ENCODE data around the gene MINPP1.
"Not testable (repeated sequence)": the region's sequence is repeated elsewhere in the genome, so short reads cannot be mapped to it uniquely, and the experiment has no call there.

The MINPP1 gene

DNA sequence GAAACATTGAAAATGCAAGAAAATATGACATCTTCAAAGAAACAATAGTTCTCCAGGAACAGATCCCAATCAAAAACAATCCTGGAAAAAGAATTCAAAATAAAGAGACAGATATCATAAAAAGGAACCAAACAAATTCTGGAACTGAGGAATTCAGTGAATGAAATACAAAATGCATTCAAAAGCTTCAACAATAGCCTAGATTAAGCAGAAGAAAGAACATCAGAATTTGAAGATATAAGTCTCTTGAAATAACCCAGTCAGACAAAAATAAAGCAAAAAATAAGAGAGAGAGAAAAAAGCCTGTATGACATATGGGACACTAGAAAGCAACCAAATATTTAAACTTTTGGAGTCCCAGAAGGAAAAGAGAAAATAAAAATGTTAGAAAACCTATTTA lies 60.3 kb downstream of the MINPP1 start:
- no peak for DNase-seq (ENCODE audit: low spot score)

DNA sequence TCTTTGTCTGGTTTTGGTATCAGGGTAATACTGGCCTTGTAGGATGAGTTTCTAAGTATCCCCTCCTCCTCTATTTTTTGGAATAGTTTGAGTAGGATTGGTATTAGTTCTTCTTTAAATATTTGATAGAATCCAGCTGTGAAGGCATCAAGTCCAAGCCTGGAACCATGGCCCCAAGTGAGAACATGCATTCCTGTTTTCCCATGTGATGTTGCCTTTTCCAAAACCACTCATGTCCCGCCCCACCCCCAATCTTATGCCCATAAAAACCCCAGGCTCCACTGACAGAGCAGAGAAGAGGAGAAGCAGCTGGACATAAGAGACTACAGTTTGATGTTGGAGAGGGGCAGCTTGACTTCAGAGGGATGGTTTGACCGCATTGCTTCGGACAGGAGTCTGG lies 71.2 kb downstream of the MINPP1 start:
- DNase-seq (ENCODE audit: low spot score): no peak

DNA sequence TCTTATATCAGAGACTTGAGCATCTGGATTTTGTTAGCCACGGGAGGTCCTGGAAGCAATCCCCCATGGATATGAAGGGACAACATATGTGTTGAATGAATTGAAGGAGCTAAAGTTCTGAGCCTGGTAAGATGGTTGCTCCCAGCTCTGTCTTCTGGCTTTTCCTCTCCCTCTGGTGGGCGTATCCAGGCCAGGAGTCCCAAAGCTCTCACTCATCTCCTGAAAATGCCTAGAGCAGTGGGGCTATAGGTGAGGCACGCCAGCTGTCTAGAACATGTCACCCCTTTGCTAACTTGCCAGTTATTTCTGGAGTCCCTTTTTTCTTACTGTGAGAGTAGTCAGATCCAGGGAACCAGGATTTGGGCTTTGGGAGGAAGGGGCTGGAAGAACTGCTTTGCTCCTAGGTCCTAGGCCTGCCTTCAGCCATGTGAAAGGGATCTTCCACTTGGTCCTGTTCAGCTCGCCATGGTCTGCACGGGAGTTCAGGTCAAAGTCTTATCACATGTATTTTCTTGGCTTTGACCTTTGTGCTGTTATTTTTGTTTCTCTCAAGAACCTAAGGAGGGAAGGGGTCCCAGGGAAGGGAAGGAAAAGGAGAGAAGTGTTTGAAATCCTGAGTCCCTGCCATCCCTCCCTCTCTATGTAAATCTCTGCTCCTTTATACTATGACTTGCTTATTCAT lies 73.6 kb downstream of the MINPP1 start:
- DNase-seq (ENCODE audit: low spot score): no peak

DNA sequence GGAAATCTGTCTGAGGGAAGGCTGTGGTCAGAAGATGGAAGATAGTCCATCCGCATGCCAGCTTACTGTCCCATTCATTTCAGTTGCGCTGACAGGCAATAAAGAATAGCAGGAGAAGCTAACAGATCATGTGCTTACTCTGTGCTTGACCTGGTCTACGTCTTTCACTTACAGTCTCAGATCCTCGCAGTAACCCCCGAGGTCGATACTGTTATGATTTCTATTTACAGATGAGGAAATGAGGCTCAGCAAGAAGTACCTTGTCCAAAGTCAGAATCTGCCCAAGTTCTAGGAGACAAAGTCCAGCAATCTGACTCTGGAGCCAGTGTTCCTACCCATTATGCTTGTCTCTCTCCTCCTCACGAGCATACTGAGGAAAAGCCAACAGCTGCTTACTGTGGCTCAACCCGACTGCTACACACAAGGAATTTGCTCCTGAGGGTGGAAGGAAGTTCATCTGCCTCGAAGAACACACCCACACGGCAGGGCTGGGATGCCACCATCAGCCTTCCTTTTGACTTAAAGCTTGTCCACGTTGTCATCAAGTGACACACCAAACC lies 74.2 kb downstream of the MINPP1 start:
- DNase-seq (ENCODE audit: low spot score): peak; percentile 27

DNA sequence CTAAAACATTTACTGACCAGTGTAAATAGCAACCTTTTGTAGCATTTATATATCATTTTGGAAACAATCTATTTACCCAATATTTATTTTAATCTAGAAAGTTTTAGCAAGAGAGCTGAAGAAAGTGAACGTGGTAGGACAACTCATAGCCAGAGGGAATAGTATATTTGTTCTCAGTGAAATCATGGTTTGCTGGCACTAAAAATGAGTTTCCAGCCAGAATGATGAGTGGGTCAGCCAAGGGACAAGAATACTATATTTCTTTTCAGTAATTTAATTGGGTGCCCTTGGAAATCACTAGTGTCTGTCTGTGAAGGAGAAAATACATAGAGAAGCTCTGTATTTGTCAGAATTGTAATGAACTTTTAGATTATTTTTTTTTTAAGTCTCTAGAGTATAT lies 74.9 kb downstream of the MINPP1 start:
- DNase-seq (ENCODE audit: low spot score): no peak

DNA sequence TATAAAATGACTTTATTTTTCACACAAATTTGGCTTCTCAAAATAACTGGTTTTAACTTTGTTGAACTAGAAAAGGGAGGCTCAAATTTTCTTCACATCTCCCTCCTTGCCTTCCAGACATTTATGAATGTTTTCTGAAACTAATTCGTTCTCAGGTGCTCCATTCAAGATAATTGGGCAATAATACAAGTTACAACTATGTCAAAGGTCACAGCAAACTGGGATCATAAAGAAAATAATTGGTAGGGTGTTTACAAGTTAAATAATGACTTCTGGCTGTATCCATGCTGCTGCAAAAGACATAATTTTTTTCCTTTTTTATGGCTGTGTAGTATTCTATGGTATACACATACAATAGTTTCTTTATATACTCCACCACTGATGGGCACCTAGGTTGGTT lies 75.3 kb downstream of the MINPP1 start:
- DNase-seq (ENCODE audit: low spot score): no peak

DNA sequence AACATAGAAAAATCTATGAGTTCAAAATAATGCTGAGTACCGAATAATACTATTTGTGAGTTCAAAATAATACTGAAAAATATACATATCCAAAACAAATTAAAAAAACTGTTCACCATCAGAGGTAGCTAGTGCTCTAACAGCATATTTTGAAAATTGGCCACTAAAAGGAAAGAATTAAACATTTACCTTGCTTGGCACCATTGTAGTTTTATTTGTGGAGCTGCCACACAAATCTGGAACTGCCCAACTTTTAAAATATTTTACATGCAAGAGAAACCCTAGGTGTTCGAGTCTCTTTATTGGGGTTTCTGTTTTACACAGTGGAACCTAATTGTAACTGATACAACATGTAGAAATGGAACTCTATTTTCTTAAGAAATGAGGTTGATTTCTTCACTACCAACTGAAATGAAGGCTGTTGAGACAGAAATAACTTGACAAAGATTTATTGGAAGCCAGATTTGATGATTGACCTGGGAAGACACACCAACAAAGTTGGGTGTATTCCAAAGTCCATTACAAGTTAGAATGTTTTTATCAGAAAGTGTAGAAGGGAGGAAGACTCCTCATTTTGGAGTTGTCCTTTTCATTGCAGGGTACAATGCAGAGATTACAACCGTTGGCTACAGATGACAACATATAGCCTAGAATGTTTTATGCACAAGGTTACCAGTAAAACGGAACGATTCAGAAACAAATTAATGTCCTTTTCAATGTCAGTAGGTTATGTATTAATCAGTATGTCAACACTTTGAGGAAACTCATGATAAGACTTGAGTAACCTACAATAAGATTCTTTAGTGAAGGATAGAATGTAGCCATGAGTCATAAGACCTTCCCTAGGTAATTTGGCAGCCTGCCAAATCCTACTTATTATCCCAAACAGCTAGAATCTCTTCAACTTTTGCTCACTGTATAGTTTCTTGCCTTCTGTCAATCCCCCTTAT lies 81.1 kb downstream of the MINPP1 start:
- DNase-seq (ENCODE audit: low spot score): no peak

DNA sequence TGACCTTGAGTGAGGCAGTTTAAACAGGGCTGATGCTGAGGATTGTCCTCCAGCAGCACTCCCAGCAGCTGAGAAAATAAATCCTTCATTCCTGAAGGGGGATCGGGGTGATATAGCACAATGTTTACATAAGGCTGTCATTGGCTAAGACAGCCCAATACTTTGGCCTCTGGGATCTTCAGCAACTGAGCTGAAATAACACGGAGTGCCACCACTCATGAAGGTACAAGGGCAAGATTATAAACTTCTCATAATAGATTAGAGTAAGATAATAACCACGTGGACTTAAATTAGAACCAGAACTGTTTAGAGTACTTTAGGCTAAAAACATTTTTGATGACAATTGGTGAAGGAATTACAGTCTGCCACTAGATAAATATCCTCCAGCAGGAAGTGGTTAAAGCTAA lies 85.0 kb downstream of the MINPP1 start:
- no peak for DNase-seq (ENCODE audit: low spot score)

- DNase-seq (ENCODE audit: low spot score): no peak
Observed at GRCh38 chr10:87590705-87591588, 86.3 kb downstream of the MINPP1 start.

GRCh38 chr10:87591589-87591886 lies 86.8 kb downstream of the MINPP1 start:
- no peak for DNase-seq (ENCODE audit: low spot score)

DNA sequence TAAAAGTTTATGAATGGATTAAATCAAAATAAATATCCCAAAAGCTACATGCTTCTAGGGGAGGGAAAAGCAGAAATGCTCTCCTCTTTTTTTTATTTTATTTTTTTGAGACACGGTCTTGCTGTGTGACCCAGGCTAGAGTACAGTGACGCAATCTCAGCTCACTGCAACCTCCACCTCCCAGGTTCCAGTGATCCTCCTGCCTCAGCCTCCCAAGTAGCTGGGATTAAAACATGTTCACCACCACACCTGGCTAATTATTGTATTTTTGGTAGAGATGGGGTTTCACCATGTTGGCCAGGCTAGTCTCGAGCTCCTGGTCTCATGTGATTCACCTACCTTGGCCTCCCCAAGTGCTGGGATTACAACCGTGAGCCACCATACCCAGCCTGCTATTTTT lies 88.2 kb downstream of the MINPP1 start:
- DNase-seq (ENCODE audit: low spot score): not testable (repeated sequence)

GRCh38 chr10:87593702-87594101 lies 89.0 kb downstream of the MINPP1 start:
- DNase-seq (ENCODE audit: low spot score): peak; percentile 63

DNA sequence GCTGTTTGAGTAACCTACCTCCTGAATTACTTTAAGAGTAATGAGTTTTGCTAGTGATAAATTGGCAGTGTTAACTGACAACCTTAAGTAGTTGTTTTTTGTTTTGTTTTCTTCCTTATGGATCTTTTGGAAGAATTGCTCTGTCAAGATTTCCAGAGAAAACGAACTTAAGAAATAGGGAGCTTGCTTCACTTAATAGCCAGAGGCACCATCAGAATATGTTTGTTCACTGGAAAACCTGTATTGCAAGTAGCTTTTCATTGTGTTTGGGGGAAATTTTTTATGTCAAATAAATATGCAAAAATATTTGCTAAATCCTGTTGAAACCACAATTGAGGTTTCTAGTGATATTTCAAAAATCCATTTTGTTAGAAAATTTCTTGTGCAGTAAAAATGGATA lies 89.5 kb downstream of the MINPP1 start:
- DNase-seq (ENCODE audit: low spot score): no peak

- no peak for DNase-seq (ENCODE audit: low spot score)
Observed at GRCh38 chr10:87594864-87595263, 90.2 kb downstream of the MINPP1 start.

- no peak for DNase-seq (ENCODE audit: low spot score)
Observed at GRCh38 chr10:87596351-87596750, 91.7 kb downstream of the MINPP1 start.

- DNase-seq (ENCODE audit: low spot score): no peak
Observed at GRCh38 chr10:87598700-87599099, 94.0 kb downstream of the MINPP1 start.

DNA sequence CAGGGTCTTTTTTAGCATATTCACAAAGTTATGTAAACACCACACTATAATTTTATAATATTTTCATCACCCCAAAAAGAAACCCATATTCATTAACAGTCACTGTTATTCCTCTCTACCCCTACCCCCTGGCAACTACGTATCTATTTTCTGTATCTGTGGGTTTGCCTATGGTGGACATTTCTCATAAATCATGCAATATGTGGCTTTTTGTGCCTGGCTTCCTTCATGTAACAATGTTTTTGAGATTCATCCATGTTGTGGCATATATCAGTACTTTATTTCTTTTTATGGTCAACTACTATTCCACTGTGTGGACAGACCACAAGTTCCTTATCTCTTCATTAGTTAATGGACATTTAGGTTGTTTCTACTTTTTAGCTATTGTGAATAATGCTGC lies 95.9 kb downstream of the MINPP1 start:
- no peak for DNase-seq (ENCODE audit: low spot score)
